ENCODE results near the gene MYH3.

MYH3 gene

GRCh38 chr17:10648956-10649355 is 8.2 kb downstream of the MYH3 start:
- DNase-seq, result no peak

GRCh38 chr17:10648381-10648780 is 8.7 kb downstream of the MYH3 start:
- DNase-seq, result no peak

GRCh38 chr17:10646392-10646990 is 10.6 kb downstream of the MYH3 start:
- peak; percentile 81 for DNase-seq

GRCh38 chr17:10640475-10640874 is 16.6 kb downstream of the MYH3 start:
- DNase-seq, result no peak

- no peak for DNase-seq
Measured at GRCh38 chr17:10638151-10638550, 19.0 kb downstream of the MYH3 start.

- DNase-seq, result no peak
Measured at GRCh38 chr17:10635290-10635689, 21.8 kb downstream of the MYH3 start.

GRCh38 chr17:10633738-10634379 is 23.2 kb downstream of the MYH3 start:
- no peak for DNase-seq

GRCh38 chr17:10631701-10632100 is 25.4 kb downstream of the MYH3 start:
- no peak for DNase-seq

GRCh38 chr17:10631048-10631700 is 25.9 kb downstream of the MYH3 start:
- DNase-seq, result peak; percentile 37

- no peak for DNase-seq
Measured at GRCh38 chr17:10629706-10630105, 27.4 kb downstream of the MYH3 start.

GRCh38 chr17:10628756-10629155 is 28.4 kb downstream of the MYH3 start:
- DNase-seq, result peak; percentile 29

- DNase-seq, result no peak
Measured at GRCh38 chr17:10626390-10626789, 30.7 kb downstream of the MYH3 start.

GRCh38 chr17:10624969-10625368 is 32.1 kb downstream of the MYH3 start:
- DNase-seq, result no peak

- no peak for DNase-seq
Measured at GRCh38 chr17:10623737-10624338, 33.3 kb downstream of the MYH3 start.

- DNase-seq, result no peak
Measured at GRCh38 chr17:10622617-10623485, 34.3 kb downstream of the MYH3 start.

- no peak for DNase-seq
Measured at GRCh38 chr17:10621397-10621796, 35.7 kb downstream of the MYH3 start.

GRCh38 chr17:10620823-10621222 is 36.3 kb downstream of the MYH3 start:
- no peak for DNase-seq

- DNase-seq, result peak; percentile 74
Measured at GRCh38 chr17:10618202-10618635, 38.9 kb downstream of the MYH3 start.

- no peak for DNase-seq
Measured at GRCh38 chr17:10617120-10617505, 40.0 kb downstream of the MYH3 start.

GRCh38 chr17:10616502-10617119 is 40.5 kb downstream of the MYH3 start:
- DNase-seq, result peak; percentile 88

GRCh38 chr17:10614536-10615155 is 42.5 kb downstream of the MYH3 start:
- DNase-seq, result peak; percentile 29

Measured in activated CD4-positive, alpha-beta T cell treated with anti-CD3 and anti-CD28 coated beads for 48 hours (primary cell).